Adipose tissue (tissue), 3 donors: ENCODE measurements around the gene PRDM1. TPM values are rescaled to one million over a fixed set of nuclear protein-coding genes. Genes with fewer than 3 reads are reported as not detected.
"Not testable (repeated sequence)": the region's sequence is repeated elsewhere in the genome, so short reads cannot be mapped to it uniquely, and the experiment has no call there.

Experiments used
- H3K27ac ChIP-seq: one replicate; pipeline ENCODE4 v1.5.1; 2013; ENCODE audit warnings: low read depth, low read length
- WGBS, 3 donors: extraction: QIAGEN DNeasy Blood & Tissue Kit; methylation state at CpG; one replicate each; pipeline ENCODE4 v1.1.7; 2013; 5-methylcytosine and 5-hydroxymethylcytosine counted together
- polyA plus RNA-seq, 3 donors: library from polyadenylated mRNA; stranded (reverse); fragments of 200-250 nt; gene quantifications; one replicate each; pipeline ENCODE4 v1.2.3, GENCODE V29; 2013
- donor health status: healthy with polysubstance abuse.
- donor health status: Bipolar disorder and iron deficiency.
- donor health status: healthy.

The PRDM1 gene
- polyA plus RNA-seq, 3 donors: 0.49 to 3.1 (median 1.5) TPM

- 82 to 92% (median 83%) methylated on average over 2 of the region's 2 CpGs for WGBS, 3 donors
- H3K27ac ChIP-seq: no peak overlapping the region
Observed at GRCh38 chr6:106146852-106147351, 60.8 kb downstream of the PRDM1 start.

- WGBS, 3 donors: 58 to 78% (median 67%) methylated on average over 2 of the region's 2 CpGs
- H3K27ac ChIP-seq: no peak overlapping the region
Observed at GRCh38 chr6:106147476-106147875, 61.3 kb downstream of the PRDM1 start.

GRCh38 chr6:106149472-106150069 is 63.4 kb downstream of the PRDM1 start:
- WGBS, 3 donors: 79 to 90% (median 86%) methylated on average over 1 of the region's 1 CpG

GRCh38 chr6:106152476-106152875 is 66.3 kb downstream of the PRDM1 start:
- 68 to 95% (median 88%) methylated on average over 3 of the region's 3 CpGs for WGBS, 3 donors
- H3K27ac ChIP-seq: not testable (repeated sequence)

More at GRCh38 chr6:106149472-106150069, 63.4 kb downstream of the PRDM1 start:
- no peak overlapping the region for H3K27ac ChIP-seq

- no peak overlapping the region for H3K27ac ChIP-seq
- WGBS, 3 donors: 88 to 92% (median 88%) methylated on average over 4 of the region's 4 CpGs
Observed at GRCh38 chr6:106152952-106153351, 66.8 kb downstream of the PRDM1 start.

- H3K27ac ChIP-seq: no peak overlapping the region
- 93 to 96% (median 95%) methylated on average over 8 of the region's 8 CpGs for WGBS, 3 donors
Observed at GRCh38 chr6:106154326-106154725, 68.2 kb downstream of the PRDM1 start.

- 79 to 81% (median 81%) methylated on average over 12 of the region's 12 CpGs for WGBS, 3 donors
- H3K27ac ChIP-seq: no peak overlapping the region
Observed at GRCh38 chr6:106155219-106155830, 69.2 kb downstream of the PRDM1 start.

- 79 to 88% (median 87%) methylated on average over 3 of the region's 3 CpGs for WGBS, 3 donors
- no peak overlapping the region for H3K27ac ChIP-seq
Observed at GRCh38 chr6:106156413-106156812, 70.3 kb downstream of the PRDM1 start.

- no peak overlapping the region for H3K27ac ChIP-seq
- 43 to 73% (median 54%) methylated on average over 3 of the region's 3 CpGs for WGBS, 3 donors
Observed at GRCh38 chr6:106156863-106157262, 70.7 kb downstream of the PRDM1 start.

GRCh38 chr6:106158816-106159215 is 72.7 kb downstream of the PRDM1 start:
- WGBS, 3 donors: 26 to 95% (median 88%) methylated on average over 1 of the region's 1 CpG
- no peak overlapping the region for H3K27ac ChIP-seq

Other genes starting within 250 kb of the PRDM1 start
- 10 to 100 TPM in 2 of 3 donors, 1 to 10 TPM in 1; 9.8 to 18.6 (median 11.8) TPM for gene ATG5, start 239.4 kb downstream of the PRDM1 start, polyA plus RNA-seq